Measurements from ENCODE around the gene MAGEA2.
"Not testable (repeated sequence)": the region's sequence is repeated elsewhere in the genome, so short reads cannot be mapped to it uniquely, and the experiment has no call there.

MAGEA2 gene
- total RNA-seq, result 0 reads per million in 3 donors

- not testable (repeated sequence) for H3K27me3 ChIP-seq (replicated peaks; ENCODE audit: control insufficient read depth, insufficient read depth, low read length, poor library complexity, severe bottlenecking); DNase-seq; H3K4me3 ChIP-seq (ENCODE audit: insufficient read depth, low read depth, low read length, poor library complexity, severe bottlenecking); H3K9me3 ChIP-seq (ENCODE audit: control insufficient read depth, low read length); H3K4me1 ChIP-seq (ENCODE audit: control insufficient read depth, insufficient read depth, low read length, poor library complexity, severe bottlenecking); H3K27ac ChIP-seq (ENCODE audit: insufficient read depth, low read length, poor library complexity, severe bottlenecking); H3K36me3 ChIP-seq (ENCODE audit: control insufficient read depth, insufficient read depth, low read length)
Measured at GRCh38 chrX:152753686-152754650, at the start of gene MAGEA2. TSS of gene MAGEA2 (minus strand) at chrX:152753842. CDS start at chrX:152751363, 2,479 bp downstream.

- no peaks in the 10 kb centered on the region for H3K4me1 ChIP-seq (ENCODE audit: control insufficient read depth, insufficient read depth, low read length, poor library complexity, severe bottlenecking)
- H3K36me3 ChIP-seq (ENCODE audit: control insufficient read depth, insufficient read depth, low read length), result no peaks in the 10 kb centered on the region
- H3K4me3 ChIP-seq (ENCODE audit: insufficient read depth, low read depth, low read length, poor library complexity, severe bottlenecking), result no peak overlapping the region
- H3K9me3 ChIP-seq (ENCODE audit: control insufficient read depth, low read length), result no peaks in the 10 kb centered on the region
- H3K27me3 ChIP-seq (replicated peaks; ENCODE audit: control insufficient read depth, insufficient read depth, low read length, poor library complexity, severe bottlenecking), result no peaks in the 10 kb centered on the region
- no peak overlapping the region for H3K27ac ChIP-seq (ENCODE audit: insufficient read depth, low read length, poor library complexity, severe bottlenecking)
- DNase-seq, result no peak
Measured at GRCh38 chrX:152798945-152799344, 45.3 kb upstream of the MAGEA2 start.

- not testable (repeated sequence) for H3K4me3 ChIP-seq (ENCODE audit: insufficient read depth, low read depth, low read length, poor library complexity, severe bottlenecking); H3K27ac ChIP-seq (ENCODE audit: insufficient read depth, low read length, poor library complexity, severe bottlenecking); H3K36me3 ChIP-seq (ENCODE audit: control insufficient read depth, insufficient read depth, low read length); H3K4me1 ChIP-seq (ENCODE audit: control insufficient read depth, insufficient read depth, low read length, poor library complexity, severe bottlenecking); H3K27me3 ChIP-seq (replicated peaks; ENCODE audit: control insufficient read depth, insufficient read depth, low read length, poor library complexity, severe bottlenecking); H3K9me3 ChIP-seq (ENCODE audit: control insufficient read depth, low read length); DNase-seq
Measured at GRCh38 chrX:152787062-152787461, 33.4 kb upstream of the MAGEA2 start.

- H3K4me1 ChIP-seq (ENCODE audit: control insufficient read depth, insufficient read depth, low read length, poor library complexity, severe bottlenecking); H3K9me3 ChIP-seq (ENCODE audit: control insufficient read depth, low read length); H3K27ac ChIP-seq (ENCODE audit: insufficient read depth, low read length, poor library complexity, severe bottlenecking); H3K27me3 ChIP-seq (replicated peaks; ENCODE audit: control insufficient read depth, insufficient read depth, low read length, poor library complexity, severe bottlenecking); DNase-seq; H3K4me3 ChIP-seq (ENCODE audit: insufficient read depth, low read depth, low read length, poor library complexity, severe bottlenecking); H3K36me3 ChIP-seq (ENCODE audit: control insufficient read depth, insufficient read depth, low read length): not testable (repeated sequence)
Measured at GRCh38 chrX:152769549-152770289, 16.1 kb upstream of the MAGEA2 start, which contains the start of gene MAGEA6. TSS of gene MAGEA6 (minus strand) at chrX:152769689. CDS start at chrX:152767650, 2,039 bp downstream.

- H3K9me3 ChIP-seq (ENCODE audit: control insufficient read depth, low read length); H3K4me3 ChIP-seq (ENCODE audit: insufficient read depth, low read depth, low read length, poor library complexity, severe bottlenecking); H3K36me3 ChIP-seq (ENCODE audit: control insufficient read depth, insufficient read depth, low read length); DNase-seq; H3K27ac ChIP-seq (ENCODE audit: insufficient read depth, low read length, poor library complexity, severe bottlenecking); H3K4me1 ChIP-seq (ENCODE audit: control insufficient read depth, insufficient read depth, low read length, poor library complexity, severe bottlenecking); H3K27me3 ChIP-seq (replicated peaks; ENCODE audit: control insufficient read depth, insufficient read depth, low read length, poor library complexity, severe bottlenecking): not testable (repeated sequence)
Measured at GRCh38 chrX:152766562-152766961, 12.9 kb upstream of the MAGEA2 start.

- not testable (repeated sequence) for H3K27ac ChIP-seq (ENCODE audit: insufficient read depth, low read length, poor library complexity, severe bottlenecking); DNase-seq; H3K36me3 ChIP-seq (ENCODE audit: control insufficient read depth, insufficient read depth, low read length); H3K9me3 ChIP-seq (ENCODE audit: control insufficient read depth, low read length); H3K4me1 ChIP-seq (ENCODE audit: control insufficient read depth, insufficient read depth, low read length, poor library complexity, severe bottlenecking); H3K4me3 ChIP-seq (ENCODE audit: insufficient read depth, low read depth, low read length, poor library complexity, severe bottlenecking); H3K27me3 ChIP-seq (replicated peaks; ENCODE audit: control insufficient read depth, insufficient read depth, low read length, poor library complexity, severe bottlenecking)
Measured at GRCh38 chrX:152761582-152761981, 7.9 kb upstream of the MAGEA2 start.

GRCh38 chrX:152759544-152759943 lies 5.9 kb upstream of the MAGEA2 start:
- H3K27me3 ChIP-seq (replicated peaks; ENCODE audit: control insufficient read depth, insufficient read depth, low read length, poor library complexity, severe bottlenecking); H3K9me3 ChIP-seq (ENCODE audit: control insufficient read depth, low read length); H3K4me1 ChIP-seq (ENCODE audit: control insufficient read depth, insufficient read depth, low read length, poor library complexity, severe bottlenecking); H3K27ac ChIP-seq (ENCODE audit: insufficient read depth, low read length, poor library complexity, severe bottlenecking); DNase-seq; H3K4me3 ChIP-seq (ENCODE audit: insufficient read depth, low read depth, low read length, poor library complexity, severe bottlenecking); H3K36me3 ChIP-seq (ENCODE audit: control insufficient read depth, insufficient read depth, low read length): not testable (repeated sequence)

- H3K4me3 ChIP-seq (ENCODE audit: insufficient read depth, low read depth, low read length, poor library complexity, severe bottlenecking); H3K36me3 ChIP-seq (ENCODE audit: control insufficient read depth, insufficient read depth, low read length); H3K9me3 ChIP-seq (ENCODE audit: control insufficient read depth, low read length); H3K27me3 ChIP-seq (replicated peaks; ENCODE audit: control insufficient read depth, insufficient read depth, low read length, poor library complexity, severe bottlenecking); H3K4me1 ChIP-seq (ENCODE audit: control insufficient read depth, insufficient read depth, low read length, poor library complexity, severe bottlenecking); DNase-seq; H3K27ac ChIP-seq (ENCODE audit: insufficient read depth, low read length, poor library complexity, severe bottlenecking): not testable (repeated sequence)
Measured at GRCh38 chrX:152758918-152759317, 5.3 kb upstream of the MAGEA2 start, which contains the start of gene CSAG3. TSS of gene CSAG3 (plus strand) at chrX:152759218.

GRCh38 chrX:152754871-152755270 lies 1.2 kb upstream of the MAGEA2 start:
- not testable (repeated sequence) for H3K4me3 ChIP-seq (ENCODE audit: insufficient read depth, low read depth, low read length, poor library complexity, severe bottlenecking); H3K4me1 ChIP-seq (ENCODE audit: control insufficient read depth, insufficient read depth, low read length, poor library complexity, severe bottlenecking); H3K27ac ChIP-seq (ENCODE audit: insufficient read depth, low read length, poor library complexity, severe bottlenecking); H3K36me3 ChIP-seq (ENCODE audit: control insufficient read depth, insufficient read depth, low read length); H3K27me3 ChIP-seq (replicated peaks; ENCODE audit: control insufficient read depth, insufficient read depth, low read length, poor library complexity, severe bottlenecking); H3K9me3 ChIP-seq (ENCODE audit: control insufficient read depth, low read length); DNase-seq

GRCh38 chrX:152738560-152738959 lies 15.1 kb downstream of the MAGEA2 start:
- Histone ChIP-seq H3K27ac (ENCODE audit: insufficient read depth, low read length, poor library complexity, severe bottlenecking) (no peak overlapping the region), H3K36me3 (ENCODE audit: control insufficient read depth, insufficient read depth, low read length) (no peaks in the 10 kb centered on the region), H3K27me3 (replicated peaks; ENCODE audit: control insufficient read depth, insufficient read depth, low read length, poor library complexity, severe bottlenecking) (no peaks in the 10 kb centered on the region), H3K4me3 (ENCODE audit: insufficient read depth, low read depth, low read length, poor library complexity, severe bottlenecking) (no peak overlapping the region), H3K4me1 (ENCODE audit: control insufficient read depth, insufficient read depth, low read length, poor library complexity, severe bottlenecking) (no peaks in the 10 kb centered on the region), H3K9me3 (ENCODE audit: control insufficient read depth, low read length) (no peaks in the 10 kb centered on the region)
- DNase-seq, result no peak
